Transverse colon (tissue), 3 donors: Measurements from ENCODE around the gene LRP11.

Experiments
- EP300 ChIP-seq: sonication (generic); formaldehyde crosslinking; IDR thresholded peaks from one replicate; pipeline ENCODE4 v1.6.1; 2017; ENCODE audit warnings: antibody characterized with exemption, low read depth
- POLR2A ChIP-seq: fragments of 450-650 bp; IDR thresholded peaks from one replicate; pipeline ENCODE4 v1.6.1; 2016; ENCODE audit warnings: antibody characterized with exemption, mild to moderate bottlenecking, moderate library complexity
- TF ChIP-seq, protein P1 (sequence below), 5 experiments: fragments of 200-600 bp in 3 of 5; fragments of 450-650 bp in 2 of 5; sonication (generic) in 3 of 5; IDR thresholded peaks; 1 replicate in 2 of 5; 2 replicates in 3 of 5; pipeline ENCODE4 v1.5.1; 2016 to 2017; ENCODE audit warnings: antibody characterized with exemption in 5 of 5, inconsistent platforms in 3 of 5, mild to moderate bottlenecking in 2 of 5, moderate library complexity in 1 of 5

DNA sequence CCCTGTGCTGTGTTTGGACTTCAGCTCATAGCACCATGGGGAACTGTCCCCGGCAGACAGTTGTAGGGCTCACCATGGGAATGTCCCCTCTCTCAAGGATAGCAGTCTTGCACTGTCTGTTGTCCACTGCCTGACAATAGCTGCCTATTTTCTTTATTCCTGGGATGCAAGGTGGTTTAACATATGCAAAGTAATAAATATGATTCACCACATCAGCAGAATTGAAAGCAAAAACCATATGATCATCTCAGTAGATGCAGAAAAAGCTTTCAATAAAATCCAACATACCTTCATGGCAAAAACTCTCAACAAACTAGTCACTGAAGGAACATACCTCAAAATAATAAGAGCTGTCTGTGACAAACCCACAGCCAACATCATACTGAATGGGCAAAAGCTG lies 13.5 kb upstream of the LRP11 start:
- TF ChIP-seq, protein P1, sequence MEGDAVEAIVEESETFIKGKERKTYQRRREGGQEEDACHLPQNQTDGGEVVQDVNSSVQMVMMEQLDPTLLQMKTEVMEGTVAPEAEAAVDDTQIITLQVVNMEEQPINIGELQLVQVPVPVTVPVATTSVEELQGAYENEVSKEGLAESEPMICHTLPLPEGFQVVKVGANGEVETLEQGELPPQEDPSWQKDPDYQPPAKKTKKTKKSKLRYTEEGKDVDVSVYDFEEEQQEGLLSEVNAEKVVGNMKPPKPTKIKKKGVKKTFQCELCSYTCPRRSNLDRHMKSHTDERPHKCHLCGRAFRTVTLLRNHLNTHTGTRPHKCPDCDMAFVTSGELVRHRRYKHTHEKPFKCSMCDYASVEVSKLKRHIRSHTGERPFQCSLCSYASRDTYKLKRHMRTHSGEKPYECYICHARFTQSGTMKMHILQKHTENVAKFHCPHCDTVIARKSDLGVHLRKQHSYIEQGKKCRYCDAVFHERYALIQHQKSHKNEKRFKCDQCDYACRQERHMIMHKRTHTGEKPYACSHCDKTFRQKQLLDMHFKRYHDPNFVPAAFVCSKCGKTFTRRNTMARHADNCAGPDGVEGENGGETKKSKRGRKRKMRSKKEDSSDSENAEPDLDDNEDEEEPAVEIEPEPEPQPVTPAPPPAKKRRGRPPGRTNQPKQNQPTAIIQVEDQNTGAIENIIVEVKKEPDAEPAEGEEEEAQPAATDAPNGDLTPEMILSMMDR (IDR thresholded peaks at IDR 0.05) = no peak
- TF ChIP-seq EP300 = no peak
- no peak for TF ChIP-seq POLR2A
